A172 (cell line): ENCODE measurements around the gene TXN2. TPM values are rescaled to one million over a fixed set of nuclear protein-coding genes. Genes with fewer than 3 reads are reported as not detected.

ENCODE experiments used
- DNase-seq: peaks from one replicate; pipeline ENCODE4 v3.0.0-alpha.2; 2015; ENCODE audit warnings: low spot score
- total RNA-seq: library from RNA; depleted of rRNA; stranded (reverse); fragments of >200 nt; shearing (Covaris generic); gene quantifications from 2 replicates; pipeline ENCODE4 v1.2.3, GENCODE V29; 2014

TXN2 gene
- total RNA-seq, 1 experiment from 2014 or later: 9.9 TPM

- no peak for DNase-seq
Observed at GRCh38 chr22:36486619-36487384, 5.4 kb upstream of the TXN2 start.

DNA sequence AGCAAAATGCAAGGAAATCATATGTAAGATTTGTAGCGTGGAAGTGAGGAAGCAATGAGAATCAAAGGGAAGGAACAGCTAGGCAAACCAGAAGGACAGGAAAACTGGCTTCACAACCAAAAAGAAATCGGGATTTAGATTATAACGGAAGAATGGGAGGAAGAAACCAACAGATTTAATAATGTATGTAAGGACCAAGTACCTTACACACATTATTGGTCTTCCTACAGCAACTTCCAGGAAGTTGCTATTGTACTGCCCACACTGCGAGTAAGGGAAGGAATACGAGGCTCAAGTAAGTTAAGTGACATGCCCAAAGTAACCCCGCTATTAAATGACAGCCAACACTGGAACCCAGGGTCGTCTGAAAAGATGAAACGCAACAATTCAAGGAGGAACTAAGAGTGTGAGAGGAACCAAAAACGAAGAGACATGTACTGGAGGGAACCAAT is 473 bp downstream of the TXN2 start:
- DNase-seq: no peak

- no peak for DNase-seq
Observed at GRCh38 chr22:36478966-36479365, 2.5 kb downstream of the TXN2 start.

- no peak for DNase-seq
Observed at GRCh38 chr22:36475341-36475740, 6.1 kb downstream of the TXN2 start.

GRCh38 chr22:36472689-36473088 is 8.8 kb downstream of the TXN2 start:
- no peak for DNase-seq

DNA sequence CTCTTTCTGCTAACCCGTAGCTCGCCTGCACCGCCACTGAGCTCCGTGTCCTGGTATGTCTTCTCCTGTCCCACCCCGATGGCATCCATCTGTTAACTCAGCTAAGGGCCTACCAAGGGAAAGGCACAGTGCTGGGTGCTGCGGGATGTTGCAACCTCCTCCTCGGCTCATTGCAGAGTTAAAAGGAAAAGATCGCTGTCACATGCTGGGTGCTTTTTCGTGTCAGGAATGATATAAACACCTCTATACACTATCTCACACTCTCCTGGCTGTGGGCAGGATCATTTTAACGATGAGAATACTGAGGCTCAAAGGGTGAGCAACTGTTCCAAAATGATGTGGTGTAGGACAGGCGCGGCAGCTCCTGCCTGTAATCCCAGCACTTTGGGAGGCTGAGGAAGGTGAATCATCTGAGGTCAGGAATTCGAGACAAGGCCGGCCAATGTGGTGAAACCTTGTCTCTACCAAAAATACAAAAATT is 10.1 kb downstream of the TXN2 start:
- DNase-seq: peak; percentile 46

DNA sequence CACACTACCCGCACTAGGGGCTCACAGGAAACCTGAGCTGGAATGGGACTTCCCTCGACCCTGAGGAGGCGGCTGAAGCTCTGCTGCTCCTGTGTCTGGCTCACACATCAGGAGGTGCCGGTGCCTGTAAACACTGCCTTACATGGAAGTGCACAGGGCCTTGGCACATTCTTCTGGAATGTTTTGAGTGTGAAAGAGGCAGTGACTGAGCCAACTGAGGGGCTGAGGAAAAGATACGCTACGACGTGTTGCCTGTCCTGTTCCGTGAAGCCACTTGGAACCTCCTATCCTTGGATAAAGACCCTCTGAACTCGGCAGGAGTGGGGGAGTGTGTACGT is 10.5 kb downstream of the TXN2 start:
- no peak for DNase-seq

DNA sequence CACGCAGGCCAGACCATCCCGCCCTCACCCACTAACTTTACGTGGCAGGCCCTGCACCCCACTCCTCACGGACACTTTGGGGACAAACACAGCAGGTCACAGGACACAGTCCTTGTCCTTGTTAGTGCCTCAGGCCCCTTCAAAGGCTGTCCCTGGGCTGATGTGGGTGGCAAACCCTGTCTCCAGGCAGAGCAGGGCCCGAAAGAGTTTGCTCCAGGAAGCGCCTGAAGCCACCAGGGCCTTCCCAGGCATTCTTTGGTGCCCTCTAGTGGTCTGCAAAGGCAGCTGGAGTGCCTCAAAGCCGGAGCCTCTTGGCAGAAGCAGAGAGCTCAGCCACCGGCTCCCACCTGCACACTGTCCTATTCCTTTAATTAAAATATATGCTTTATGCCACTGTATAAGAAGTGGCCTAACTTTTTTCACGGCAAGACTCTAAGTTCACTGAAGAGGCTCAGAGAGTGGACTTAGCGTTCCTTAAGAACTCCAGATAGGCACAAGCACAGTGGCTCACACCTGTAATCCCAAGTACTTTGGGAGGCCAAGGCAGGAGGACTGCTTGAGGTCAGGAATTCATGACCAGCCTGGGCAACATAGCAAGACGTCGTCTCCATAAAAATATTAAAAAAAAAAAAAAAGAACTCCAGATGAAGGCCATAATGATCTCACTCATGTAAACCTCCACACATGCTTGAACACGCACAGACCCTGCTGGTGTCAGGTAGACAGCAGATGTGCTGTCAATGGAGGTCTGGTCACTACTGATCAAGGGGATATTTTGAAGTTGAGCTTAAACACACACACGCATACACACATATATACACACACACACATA is 11.1 kb downstream of the TXN2 start:
- peak; percentile 69 for DNase-seq

DNA sequence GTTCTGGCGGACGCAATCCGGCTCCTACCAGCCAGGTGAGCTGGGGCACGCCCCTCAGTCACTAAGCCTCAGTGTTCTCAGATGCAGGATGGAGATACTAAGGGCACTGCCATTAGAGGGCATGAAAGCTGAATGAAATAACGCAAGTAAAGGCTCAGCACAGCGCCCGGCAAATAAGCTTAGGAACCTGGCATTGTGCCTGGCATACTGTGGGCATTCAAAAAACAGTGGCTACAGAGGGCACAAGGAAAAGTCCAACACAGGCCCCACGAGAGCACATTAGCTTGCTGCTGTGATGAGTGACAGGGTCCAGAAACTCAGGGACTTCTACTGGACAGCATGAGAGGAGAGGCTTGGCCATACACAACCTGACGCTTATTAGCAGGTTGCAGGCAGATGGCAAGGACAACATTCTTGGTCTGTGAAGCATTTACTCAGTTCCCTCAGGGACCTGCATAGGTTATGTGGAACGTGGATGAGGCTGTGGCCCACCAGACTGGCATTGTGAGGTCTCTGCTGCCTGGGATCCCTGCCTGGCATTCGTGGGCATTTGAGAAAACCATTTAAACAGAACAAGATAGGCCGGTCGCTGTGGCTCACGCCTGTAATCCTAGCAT is 12.2 kb downstream of the TXN2 start:
- DNase-seq: no peak

DNA sequence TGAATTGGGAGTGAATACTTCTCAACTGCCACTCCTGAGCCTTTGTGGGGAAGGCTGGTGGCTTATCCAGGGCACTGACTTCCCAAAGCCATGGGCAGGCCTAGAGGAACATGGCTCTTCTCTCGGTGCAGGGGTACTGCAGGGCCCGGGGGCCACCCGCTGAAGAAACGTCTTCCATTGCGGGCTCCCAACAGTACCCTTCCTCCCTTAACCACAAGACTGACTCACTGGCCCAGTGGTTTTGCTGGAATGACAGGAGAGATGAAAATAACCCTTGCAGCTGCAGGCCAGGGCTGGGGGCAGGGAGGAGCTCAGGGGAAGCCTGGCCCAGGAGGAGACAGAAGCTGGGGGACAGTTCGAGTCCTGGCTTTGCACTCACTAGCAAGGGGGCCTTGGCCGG is 13.5 kb downstream of the TXN2 start:
- peak; percentile 91 for DNase-seq

- DNase-seq: peak; percentile 92
Observed at GRCh38 chr22:36467042-36467810, 14.2 kb downstream of the TXN2 start.

DNA sequence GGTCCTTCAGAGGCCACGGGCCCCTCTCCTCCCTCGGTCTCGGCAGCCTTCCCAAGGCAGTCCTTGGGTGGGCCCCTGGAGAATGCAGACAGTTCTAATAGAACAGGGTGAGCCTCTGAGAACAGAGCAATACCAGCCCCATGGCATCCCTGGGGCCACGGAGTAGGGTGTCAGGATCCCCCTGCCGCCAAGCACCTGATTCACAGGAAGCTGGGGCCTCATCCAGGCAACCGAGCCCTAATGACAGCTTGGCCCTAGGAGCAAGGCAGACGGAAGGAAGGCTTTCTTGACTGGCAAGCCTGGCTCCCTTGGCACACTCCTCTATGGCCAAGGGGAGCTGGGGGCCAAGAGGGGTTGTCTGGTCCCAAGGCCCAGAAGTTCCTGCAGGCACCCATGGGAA is 15.2 kb downstream of the TXN2 start:
- DNase-seq: no peak

GRCh38 chr22:36465232-36466021 is 16.0 kb downstream of the TXN2 start:
- DNase-seq: peak; percentile 93

DNA sequence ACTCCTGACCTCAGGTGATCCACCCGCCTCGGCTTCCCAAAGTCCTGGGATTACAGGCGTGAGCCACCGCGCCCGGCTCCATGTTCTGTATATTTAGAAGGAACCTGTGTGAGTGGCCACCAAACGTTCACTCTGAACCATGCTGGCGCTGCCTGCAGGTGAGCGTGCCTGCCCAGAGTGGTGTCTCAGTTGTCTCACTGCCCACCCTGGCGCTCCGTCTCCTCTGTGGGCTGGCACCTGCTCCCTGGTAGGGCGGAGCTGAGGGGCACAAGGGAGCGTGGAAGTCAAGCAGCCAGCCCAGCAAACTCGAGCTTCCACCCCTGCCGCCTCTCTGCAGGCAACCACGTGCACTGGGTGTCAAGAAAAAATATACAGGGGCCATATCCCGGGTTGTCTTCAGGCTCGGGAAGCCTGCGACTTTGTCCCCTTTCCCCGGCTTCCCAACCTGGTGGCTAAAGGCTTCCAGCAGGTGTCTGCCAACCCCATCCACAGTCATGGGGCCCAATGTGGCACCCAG is 16.7 kb downstream of the TXN2 start:
- no peak for DNase-seq

DNA sequence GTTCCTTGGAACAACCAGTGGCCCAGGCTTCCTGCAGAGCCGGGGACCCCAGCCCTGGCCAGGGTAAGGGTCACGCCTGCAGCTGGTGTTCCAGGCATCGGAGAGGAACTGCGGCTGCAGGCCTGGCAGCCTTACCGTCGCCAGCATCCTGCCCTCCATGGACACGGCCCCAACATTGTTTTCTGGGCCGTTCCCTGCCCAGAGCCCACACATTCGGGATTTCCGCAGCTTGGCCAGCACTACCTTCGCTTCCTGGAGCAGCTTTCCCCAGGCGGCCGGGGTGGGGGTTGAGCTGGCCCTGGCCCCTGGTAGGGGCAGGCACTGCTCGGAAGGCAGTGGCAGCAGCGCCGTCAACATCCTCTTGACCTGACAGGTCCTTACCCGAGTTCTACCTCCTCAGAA is 17.7 kb downstream of the TXN2 start:
- DNase-seq: no peak

- peak; percentile 93 for DNase-seq
Observed at GRCh38 chr22:36461665-36462649, 19.5 kb downstream of the TXN2 start.

- no peak for DNase-seq
Observed at GRCh38 chr22:36460202-36460601, 21.2 kb downstream of the TXN2 start.

DNA sequence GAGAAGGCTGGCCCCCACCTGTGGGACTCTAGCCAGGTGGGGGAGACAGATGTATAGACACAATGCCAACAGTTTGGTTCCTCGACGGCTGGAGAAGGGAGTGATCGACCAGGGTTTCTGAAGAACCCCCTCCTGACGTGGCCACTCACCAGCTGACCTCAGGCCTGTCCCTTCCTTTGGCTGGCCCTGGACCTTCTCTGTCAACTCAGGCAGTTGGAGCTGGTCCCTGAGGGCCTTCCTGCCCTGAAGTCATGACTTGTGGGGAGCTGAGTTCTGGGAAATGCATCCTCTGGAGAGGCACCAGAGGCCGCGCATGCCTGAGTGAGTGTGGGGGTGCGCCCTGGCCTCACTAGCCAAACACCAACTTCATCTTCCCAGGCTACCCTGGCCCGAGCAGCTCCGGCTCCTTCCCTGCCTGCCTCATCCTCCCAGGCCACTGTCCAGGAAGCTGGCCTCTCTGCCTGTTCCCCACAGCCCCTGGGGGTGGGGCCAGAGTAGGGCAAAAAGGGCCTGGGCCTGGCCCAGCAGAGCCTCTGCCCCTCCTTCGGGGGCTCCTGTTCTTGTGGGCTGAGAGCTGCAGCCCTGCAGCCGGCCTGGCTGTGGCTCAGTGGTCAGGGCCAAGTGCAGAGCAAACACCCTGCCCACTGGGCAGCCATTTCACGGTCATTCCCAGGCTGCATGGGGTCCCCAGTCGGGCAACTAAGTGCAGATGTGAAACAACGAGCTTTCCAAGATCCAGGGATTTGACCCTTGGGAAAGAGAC is 23.6 kb downstream of the TXN2 start:
- DNase-seq: no peak

- no peak for DNase-seq
Observed at GRCh38 chr22:36456464-36456845, 25.0 kb downstream of the TXN2 start.
